ENCODE results near the gene MAMLD1.

Gene MAMLD1

GRCh38 chrX:150451953-150452352 is 88.8 kb downstream of the MAMLD1 start:
- no peak for TF ChIP-seq CTCF (conservative IDR thresholded peaks at IDR 0.05; ENCODE audit: control insufficient read depth, insufficient read depth, low read depth, low read length)
- H3K4me3 ChIP-seq (ENCODE audit: control insufficient read depth, low read depth, low read length), result no peak overlapping the region
- no peak for DNase-seq (ENCODE audit: low read depth)

GRCh38 chrX:150454083-150454482 is 91.0 kb downstream of the MAMLD1 start:
- TF ChIP-seq CTCF (conservative IDR thresholded peaks at IDR 0.05; ENCODE audit: control insufficient read depth, insufficient read depth, low read depth, low read length), result no peak
- no peak for DNase-seq (ENCODE audit: low read depth)
- H3K4me3 ChIP-seq (ENCODE audit: control insufficient read depth, low read depth, low read length), result no peak overlapping the region

GRCh38 chrX:150454508-150455214 is 91.5 kb downstream of the MAMLD1 start:
- no peak for TF ChIP-seq CTCF (conservative IDR thresholded peaks at IDR 0.05; ENCODE audit: control insufficient read depth, insufficient read depth, low read depth, low read length)

GRCh38 chrX:150455215-150455608 is 92.1 kb downstream of the MAMLD1 start:
- DNase-seq (ENCODE audit: low read depth), result no peak
- H3K4me3 ChIP-seq (ENCODE audit: control insufficient read depth, low read depth, low read length), result no peak overlapping the region
- no peak for TF ChIP-seq CTCF (conservative IDR thresholded peaks at IDR 0.05; ENCODE audit: control insufficient read depth, insufficient read depth, low read depth, low read length)

More at GRCh38 chrX:150454508-150455214, 91.5 kb downstream of the MAMLD1 start:
- DNase-seq (ENCODE audit: low read depth), result no peak
- no peak overlapping the region for H3K4me3 ChIP-seq (ENCODE audit: control insufficient read depth, low read depth, low read length)

- no peak for DNase-seq (ENCODE audit: low read depth)
- no peak overlapping the region for H3K4me3 ChIP-seq (ENCODE audit: control insufficient read depth, low read depth, low read length)
- no peak for TF ChIP-seq CTCF (conservative IDR thresholded peaks at IDR 0.05; ENCODE audit: control insufficient read depth, insufficient read depth, low read depth, low read length)
These were observed 93.3 kb downstream of the MAMLD1 start for GRCh38 chrX:150456466-150456865.

GRCh38 chrX:150456941-150457340 is 93.8 kb downstream of the MAMLD1 start:
- no peak for DNase-seq (ENCODE audit: low read depth)
- TF ChIP-seq CTCF (conservative IDR thresholded peaks at IDR 0.05; ENCODE audit: control insufficient read depth, insufficient read depth, low read depth, low read length), result no peak
- H3K4me3 ChIP-seq (ENCODE audit: control insufficient read depth, low read depth, low read length), result no peak overlapping the region

All from fibroblast of mammary gland (primary cell).